ENCODE data around the gene SLC12A7. TPM values are rescaled to one million over a fixed set of nuclear protein-coding genes. Genes with fewer than 3 reads are reported as not detected.

The SLC12A7 gene
- total and polyA plus RNA-seq, 2 of the 13 experiments (the other 11 are each of a cell fraction or from before 2014, with no cell fraction given) = 14.0 to 18.5 TPM

- in situ Hi-C loops (cut with HindIII; ENCODE audit: extremely low pct_ligation_motif_present, low pct_unique_long_range_greater_than_20kb) (no loop called here), intact Hi-C loops (cut with micrococcal nuclease; ENCODE audit: unreplicated experiment) (no loop called here)
- TF ChIP-seq JDP2 (CRISPR knock-in tag; IDR thresholded peaks at IDR 0.05; ENCODE audit: borderline replicate concordance) (no peak), FOXK1 (CRISPR knock-in tag; IDR thresholded peaks at IDR 0.05; ENCODE audit: borderline replicate concordance, low read depth) (no peak), ZNF10 (CRISPR knock-in tag; IDR thresholded peaks at IDR 0.05; ENCODE audit: borderline replicate concordance, low read depth) (no peak), ATF1 (CRISPR knock-in tag; IDR thresholded peaks at IDR 0.05) (no peak), SRSF9 (IDR thresholded peaks at IDR 0.05; ENCODE audit: borderline replicate concordance, insufficient read depth, low read depth, low read length, poor library complexity, severe bottlenecking) (no peak), ZNF329 (CRISPR knock-in tag; IDR thresholded peaks at IDR 0.05; ENCODE audit: low read depth) (no peak), ZNF512 (CRISPR knock-in tag; IDR thresholded peaks at IDR 0.05) (no peak), TBL1XR1 (IDR thresholded peaks at IDR 0.05; ENCODE audit: borderline replicate concordance, low read length, partially characterized antibody) (no peak), ZNF235 (CRISPR knock-in tag; IDR thresholded peaks at IDR 0.05; ENCODE audit: borderline replicate concordance) (no peak), ZNF337 (CRISPR knock-in tag; IDR thresholded peaks at IDR 0.05; ENCODE audit: borderline replicate concordance, low read depth) (no peak), SMAD9 (CRISPR knock-in tag; IDR thresholded peaks at IDR 0.05) (no peak), ZNF280D (CRISPR knock-in tag; IDR thresholded peaks at IDR 0.05) (no peak), TFE3 (CRISPR knock-in tag; IDR thresholded peaks at IDR 0.05) (no peak), TCF12 (IDR thresholded peaks at IDR 0.05) (no peak), TCF12 (CRISPR knock-in tag; IDR thresholded peaks at IDR 0.05) (no peak), PHF20 (CRISPR knock-in tag; IDR thresholded peaks at IDR 0.05) (no peak), TAF1 (CRISPR knock-in tag; IDR thresholded peaks at IDR 0.05) (no peak)
- Histone ChIP-seq H3K36me3 (replicated peaks in 1 of 2; ENCODE audit: control insufficient read depth in 1 of 2, insufficient read depth in 2 of 2, low read length in 2 of 2) (no peaks in the 10 kb centered on the region), H3K27ac (ENCODE audit: extremely low read length, insufficient read depth, low read length) (no peak overlapping the region), H3K79me2 (ENCODE audit: insufficient read depth, low read length) (no peaks in the 10 kb centered on the region), H3K9me3 (ENCODE audit: low read length) (no peaks in the 10 kb centered on the region), H3K4me3 (replicated peaks in 1 of 3; ENCODE audit: insufficient read depth in 1 of 3, low read depth in 2 of 3, low read length in 3 of 3) (no peak overlapping the region), H3K27me3 (ENCODE audit: control insufficient read depth in 1 of 2, insufficient read depth in 2 of 2, low read length in 2 of 2) (peaks cover 2 to 4% of the 10 kb centered on the region in 2 experiments; a peak in 2 of 5 replicates), H2AFZ (ENCODE audit: low read length) (no peak overlapping the region), H4K20me1 (ENCODE audit: insufficient read depth, low read length) (no peaks in the 10 kb centered on the region), H3K4me2 (ENCODE audit: low read depth, low read length) (no peak overlapping the region), H3K9ac (ENCODE audit: insufficient read depth, low read depth, low read length) (no peak overlapping the region), H3K4me1 (ENCODE audit: insufficient read depth, low read length) (peaks cover 7% of the 10 kb centered on the region)
- ATAC-seq = no peak
- WGBS (ENCODE audit: low lambda C conversion rate) = 47% methylated on average over 3 of the region's 10 CpGs
- DNase-seq (ENCODE audit: low spot score) = no peak
- ChIA-PET POLR2A (no interaction called here), CTCF (ENCODE audit: low intra/inter-chr PET ratio, low total read pairs) (no interaction called here)
- no TSS peak for BruUV-seq (replicated peaks)
- FAIRE-seq = no peak
Measured at GRCh38 chr5:1015507-1015906, 96.4 kb downstream of the SLC12A7 start.
